ENCODE data around the gene TMEM108.

The TMEM108 gene

GRCh38 chr3:133418361-133418760, 380.2 kb downstream of the TMEM108 start:
- DNase-seq (ENCODE audit: low read depth in 2 of 2) = no peak

GRCh38 chr3:133419151-133419909, 381.1 kb downstream of the TMEM108 start:
- DNase-seq (ENCODE audit: low read depth in 2 of 2) = no peak

GRCh38 chr3:133424937-133425869, 387.0 kb downstream of the TMEM108 start:
- DNase-seq (ENCODE audit: low read depth in 2 of 2) = no peak

- DNase-seq (ENCODE audit: low read depth in 2 of 2) = no peak
These were observed 387.7 kb downstream of the TMEM108 start for GRCh38 chr3:133425898-133426297.

- no peak for DNase-seq (ENCODE audit: low read depth in 2 of 2)
These were observed 388.5 kb downstream of the TMEM108 start for GRCh38 chr3:133426721-133427120.

- DNase-seq (ENCODE audit: low read depth in 2 of 2) = no peak
These were observed 390.4 kb downstream of the TMEM108 start for GRCh38 chr3:133428552-133428951.

GRCh38 chr3:133429063-133429462, 390.9 kb downstream of the TMEM108 start:
- DNase-seq (ENCODE audit: low read depth in 2 of 2) = no peak

- no peak for DNase-seq (ENCODE audit: low read depth in 2 of 2)
These were observed 401.4 kb downstream of the TMEM108 start for GRCh38 chr3:133439563-133439962.

- DNase-seq (ENCODE audit: low read depth in 2 of 2) = no peak
These were observed 402.5 kb downstream of the TMEM108 start for GRCh38 chr3:133440652-133441051.

GRCh38 chr3:133441867-133442270, 403.7 kb downstream of the TMEM108 start:
- no peak for DNase-seq (ENCODE audit: low read depth in 2 of 2)

- DNase-seq (ENCODE audit: low read depth in 2 of 2) = no peak
These were observed 404.3 kb downstream of the TMEM108 start for GRCh38 chr3:133442518-133442917.

- no peak for DNase-seq (ENCODE audit: low read depth in 2 of 2)
These were observed 405.6 kb downstream of the TMEM108 start for GRCh38 chr3:133443649-133444422.

- DNase-seq (ENCODE audit: low read depth in 2 of 2) = no peak
These were observed 406.2 kb downstream of the TMEM108 start for GRCh38 chr3:133444423-133444774.

GRCh38 chr3:133445108-133445507, 406.9 kb downstream of the TMEM108 start:
- no peak for DNase-seq (ENCODE audit: low read depth in 2 of 2)

Data from fibroblast of skin of left biceps (primary cell).